ENCODE measurements around the gene CASP8. TPM values are rescaled to one million over a fixed set of nuclear protein-coding genes. Genes with fewer than 3 reads are reported as not detected.
A peak's percentile ranks its signal among the peaks of the same experiment; 100 is the strongest.

The CASP8 gene
- total RNA-seq, 1 experiment from 2014 or later: 34.8 TPM

GRCh38 chr2:201262718-201263117 lies 2.4 kb downstream of the CASP8 start:
- H3K27ac ChIP-seq (ENCODE audit: low read length): peak overlapping the region; percentile 70; the same call in 1 of the 2 replicates
- in situ Hi-C loops (cut with HindIII; ENCODE audit: low pct_unique_long_range_greater_than_20kb, low sequenced_read_pairs) (no loop called here), intact Hi-C loops (cut with micrococcal nuclease; ENCODE audit: unreplicated experiment) (no loop called here)
- TF ChIP-seq, protein P1, sequence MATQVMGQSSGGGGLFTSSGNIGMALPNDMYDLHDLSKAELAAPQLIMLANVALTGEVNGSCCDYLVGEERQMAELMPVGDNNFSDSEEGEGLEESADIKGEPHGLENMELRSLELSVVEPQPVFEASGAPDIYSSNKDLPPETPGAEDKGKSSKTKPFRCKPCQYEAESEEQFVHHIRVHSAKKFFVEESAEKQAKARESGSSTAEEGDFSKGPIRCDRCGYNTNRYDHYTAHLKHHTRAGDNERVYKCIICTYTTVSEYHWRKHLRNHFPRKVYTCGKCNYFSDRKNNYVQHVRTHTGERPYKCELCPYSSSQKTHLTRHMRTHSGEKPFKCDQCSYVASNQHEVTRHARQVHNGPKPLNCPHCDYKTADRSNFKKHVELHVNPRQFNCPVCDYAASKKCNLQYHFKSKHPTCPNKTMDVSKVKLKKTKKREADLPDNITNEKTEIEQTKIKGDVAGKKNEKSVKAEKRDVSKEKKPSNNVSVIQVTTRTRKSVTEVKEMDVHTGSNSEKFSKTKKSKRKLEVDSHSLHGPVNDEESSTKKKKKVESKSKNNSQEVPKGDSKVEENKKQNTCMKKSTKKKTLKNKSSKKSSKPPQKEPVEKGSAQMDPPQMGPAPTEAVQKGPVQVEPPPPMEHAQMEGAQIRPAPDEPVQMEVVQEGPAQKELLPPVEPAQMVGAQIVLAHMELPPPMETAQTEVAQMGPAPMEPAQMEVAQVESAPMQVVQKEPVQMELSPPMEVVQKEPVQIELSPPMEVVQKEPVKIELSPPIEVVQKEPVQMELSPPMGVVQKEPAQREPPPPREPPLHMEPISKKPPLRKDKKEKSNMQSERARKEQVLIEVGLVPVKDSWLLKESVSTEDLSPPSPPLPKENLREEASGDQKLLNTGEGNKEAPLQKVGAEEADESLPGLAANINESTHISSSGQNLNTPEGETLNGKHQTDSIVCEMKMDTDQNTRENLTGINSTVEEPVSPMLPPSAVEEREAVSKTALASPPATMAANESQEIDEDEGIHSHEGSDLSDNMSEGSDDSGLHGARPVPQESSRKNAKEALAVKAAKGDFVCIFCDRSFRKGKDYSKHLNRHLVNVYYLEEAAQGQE (IDR thresholded peaks at IDR 0.05; ENCODE audit: insufficient read depth in 1 of 2, low read depth in 2 of 2, low read length in 1 of 2): no peak
- TF ChIP-seq TCF7L2 (IDR thresholded peaks at IDR 0.05; ENCODE audit: low read depth, low read length): no peak
- no peak for TF ChIP-seq SIN3A (IDR thresholded peaks at IDR 0.05; ENCODE audit: borderline replicate concordance, insufficient read depth, low read depth, low read length)
- TF ChIP-seq, protein P2, sequence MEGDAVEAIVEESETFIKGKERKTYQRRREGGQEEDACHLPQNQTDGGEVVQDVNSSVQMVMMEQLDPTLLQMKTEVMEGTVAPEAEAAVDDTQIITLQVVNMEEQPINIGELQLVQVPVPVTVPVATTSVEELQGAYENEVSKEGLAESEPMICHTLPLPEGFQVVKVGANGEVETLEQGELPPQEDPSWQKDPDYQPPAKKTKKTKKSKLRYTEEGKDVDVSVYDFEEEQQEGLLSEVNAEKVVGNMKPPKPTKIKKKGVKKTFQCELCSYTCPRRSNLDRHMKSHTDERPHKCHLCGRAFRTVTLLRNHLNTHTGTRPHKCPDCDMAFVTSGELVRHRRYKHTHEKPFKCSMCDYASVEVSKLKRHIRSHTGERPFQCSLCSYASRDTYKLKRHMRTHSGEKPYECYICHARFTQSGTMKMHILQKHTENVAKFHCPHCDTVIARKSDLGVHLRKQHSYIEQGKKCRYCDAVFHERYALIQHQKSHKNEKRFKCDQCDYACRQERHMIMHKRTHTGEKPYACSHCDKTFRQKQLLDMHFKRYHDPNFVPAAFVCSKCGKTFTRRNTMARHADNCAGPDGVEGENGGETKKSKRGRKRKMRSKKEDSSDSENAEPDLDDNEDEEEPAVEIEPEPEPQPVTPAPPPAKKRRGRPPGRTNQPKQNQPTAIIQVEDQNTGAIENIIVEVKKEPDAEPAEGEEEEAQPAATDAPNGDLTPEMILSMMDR (IDR thresholded peaks at IDR 0.05): no peak
- no peak for TF ChIP-seq POLR2AphosphoS5 (IDR thresholded peaks at IDR 0.05; ENCODE audit: low read depth, low read length)
- no peaks in the 10 kb centered on the region for H3K36me3 ChIP-seq (ENCODE audit: control insufficient read depth, insufficient read depth, low read length)
- DNase-seq (ENCODE audit: low read depth, low spot score): no peak
- POLR2A ChIA-PET: no interaction called here
- CTCF ChIA-PET: no interaction called here
- no peak overlapping the region for H3K4me3 ChIP-seq (ENCODE audit: low read depth in 2 of 2, low read length in 2 of 2)
- ATAC-seq: no peak
- no TSS peak for BruUV-seq (replicated peaks)
- H3K4me1 ChIP-seq (ENCODE audit: control insufficient read depth, insufficient read depth, low read length): peaks cover 47% of the 10 kb centered on the region
- H3K27me3 ChIP-seq (ENCODE audit: control insufficient read depth, insufficient read depth, low read length): no peaks in the 10 kb centered on the region
- H3K9me3 ChIP-seq (ENCODE audit: control insufficient read depth, insufficient read depth, low read depth, low read length): no peaks in the 10 kb centered on the region

- H3K9me3 ChIP-seq (ENCODE audit: control insufficient read depth, insufficient read depth, low read depth, low read length): no peaks in the 10 kb centered on the region
- no peak for DNase-seq (ENCODE audit: low read depth, low spot score)
- intact Hi-C loops (cut with micrococcal nuclease; ENCODE audit: unreplicated experiment) (no loop called here), in situ Hi-C loops (cut with HindIII; ENCODE audit: low pct_unique_long_range_greater_than_20kb, low sequenced_read_pairs) (no loop called here)
- TF ChIP-seq, protein P2 (IDR thresholded peaks at IDR 0.05): no peak
- TF ChIP-seq SIN3A (IDR thresholded peaks at IDR 0.05; ENCODE audit: borderline replicate concordance, insufficient read depth, low read depth, low read length): no peak
- TF ChIP-seq POLR2AphosphoS5 (IDR thresholded peaks at IDR 0.05; ENCODE audit: low read depth, low read length): no peak
- no peak for TF ChIP-seq TCF7L2 (IDR thresholded peaks at IDR 0.05; ENCODE audit: low read depth, low read length)
- TF ChIP-seq, protein P1 (IDR thresholded peaks at IDR 0.05; ENCODE audit: insufficient read depth in 1 of 2, low read depth in 2 of 2, low read length in 1 of 2): no peak
- CTCF ChIA-PET: no interaction called here
- ATAC-seq: no peak
- no peak overlapping the region for H3K4me3 ChIP-seq (ENCODE audit: low read depth in 2 of 2, low read length in 2 of 2)
- H3K4me1 ChIP-seq (ENCODE audit: control insufficient read depth, insufficient read depth, low read length): peaks cover 36% of the 10 kb centered on the region
- BruUV-seq (replicated peaks): no TSS peak
- H3K27me3 ChIP-seq (ENCODE audit: control insufficient read depth, insufficient read depth, low read length): no peaks in the 10 kb centered on the region
- no peak overlapping the region; the same call in 1 of the 2 replicates for H3K27ac ChIP-seq (ENCODE audit: low read length)
- POLR2A ChIA-PET: no interaction called here
- H3K36me3 ChIP-seq (ENCODE audit: control insufficient read depth, insufficient read depth, low read length): no peaks in the 10 kb centered on the region
Observed at GRCh38 chr2:201263779-201264178, 3.4 kb downstream of the CASP8 start.

Data from Panc1 (cell line).